ENCODE measurements around the gene RPL11.
A peak's percentile ranks its signal among the peaks of the same experiment; 100 is the strongest.

The RPL11 gene

DNA sequence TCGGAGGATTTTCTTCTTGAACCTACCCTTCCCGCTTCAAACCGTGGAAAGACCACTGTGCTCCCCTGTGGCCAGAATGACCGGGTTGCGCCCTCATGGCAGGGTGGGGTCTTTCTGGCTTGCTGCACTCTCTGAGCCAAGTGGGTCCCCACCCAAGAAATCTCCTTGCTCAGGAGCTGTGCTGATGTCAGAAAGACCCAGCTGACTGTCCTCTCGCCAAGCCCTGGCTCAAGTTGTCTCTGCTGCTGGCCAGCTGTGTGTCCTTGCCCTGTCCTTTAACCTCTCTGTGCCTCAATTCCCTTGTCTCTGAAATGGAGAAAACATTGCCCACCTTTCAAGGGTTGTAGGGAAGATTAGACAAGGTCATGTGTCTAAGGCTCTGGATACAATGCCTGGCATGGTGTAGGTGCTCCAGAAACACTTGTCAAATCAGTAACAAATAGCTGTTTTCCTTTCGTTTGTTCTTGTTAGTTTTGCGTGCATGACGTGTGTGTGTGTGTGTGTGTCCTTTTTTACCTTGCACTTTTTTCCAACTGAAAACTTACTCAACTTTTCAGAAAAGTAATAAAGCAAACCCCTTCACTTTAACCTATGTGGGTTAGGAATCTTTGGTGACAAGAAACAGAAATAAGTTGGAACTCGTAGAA lies 41.1 kb upstream of the RPL11 start:
- DNase-seq (ENCODE audit: extremely low read depth, low read depth), result no peak
- TF ChIP-seq, protein P1, sequence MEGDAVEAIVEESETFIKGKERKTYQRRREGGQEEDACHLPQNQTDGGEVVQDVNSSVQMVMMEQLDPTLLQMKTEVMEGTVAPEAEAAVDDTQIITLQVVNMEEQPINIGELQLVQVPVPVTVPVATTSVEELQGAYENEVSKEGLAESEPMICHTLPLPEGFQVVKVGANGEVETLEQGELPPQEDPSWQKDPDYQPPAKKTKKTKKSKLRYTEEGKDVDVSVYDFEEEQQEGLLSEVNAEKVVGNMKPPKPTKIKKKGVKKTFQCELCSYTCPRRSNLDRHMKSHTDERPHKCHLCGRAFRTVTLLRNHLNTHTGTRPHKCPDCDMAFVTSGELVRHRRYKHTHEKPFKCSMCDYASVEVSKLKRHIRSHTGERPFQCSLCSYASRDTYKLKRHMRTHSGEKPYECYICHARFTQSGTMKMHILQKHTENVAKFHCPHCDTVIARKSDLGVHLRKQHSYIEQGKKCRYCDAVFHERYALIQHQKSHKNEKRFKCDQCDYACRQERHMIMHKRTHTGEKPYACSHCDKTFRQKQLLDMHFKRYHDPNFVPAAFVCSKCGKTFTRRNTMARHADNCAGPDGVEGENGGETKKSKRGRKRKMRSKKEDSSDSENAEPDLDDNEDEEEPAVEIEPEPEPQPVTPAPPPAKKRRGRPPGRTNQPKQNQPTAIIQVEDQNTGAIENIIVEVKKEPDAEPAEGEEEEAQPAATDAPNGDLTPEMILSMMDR (IDR thresholded peaks at IDR 0.05; ENCODE audit: low read depth, low read length), result no peak

DNA sequence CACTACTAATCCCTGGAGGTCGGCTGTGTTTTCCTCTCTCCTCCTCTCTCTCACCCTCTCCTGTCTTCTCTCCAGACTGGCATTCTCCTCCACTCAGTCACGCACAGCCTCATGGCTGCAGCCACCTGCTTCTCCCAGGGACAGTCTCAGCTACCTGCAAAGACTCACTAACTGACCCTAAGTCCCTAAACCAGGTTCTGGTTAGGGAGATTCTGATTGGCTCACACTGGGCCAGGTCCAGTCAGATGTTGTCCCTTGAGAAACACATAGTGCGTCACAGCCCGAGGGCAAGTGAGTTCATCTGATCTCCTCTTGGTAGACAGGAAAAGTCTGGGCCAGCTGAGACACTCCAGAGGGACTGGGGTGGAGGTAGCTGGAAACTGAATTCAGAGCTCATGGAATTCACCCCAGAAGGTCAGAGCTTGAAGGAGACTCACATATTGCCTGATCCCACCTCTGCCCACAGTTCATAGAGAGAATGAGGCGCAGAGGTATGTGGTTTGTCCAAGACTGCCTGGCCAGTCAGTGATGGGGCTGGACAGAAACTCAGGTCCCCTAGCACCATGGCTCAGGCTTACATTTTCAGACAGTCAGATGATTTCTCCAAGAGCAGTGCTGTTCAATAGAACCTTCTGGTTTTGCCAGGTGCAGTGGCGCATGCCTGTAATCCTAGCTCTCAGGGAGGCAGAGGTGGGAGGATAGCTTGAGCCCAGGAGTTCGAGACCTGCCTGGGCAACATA lies 40.4 kb upstream of the RPL11 start:
- DNase-seq (ENCODE audit: extremely low read depth, low read depth), result no peak

DNA sequence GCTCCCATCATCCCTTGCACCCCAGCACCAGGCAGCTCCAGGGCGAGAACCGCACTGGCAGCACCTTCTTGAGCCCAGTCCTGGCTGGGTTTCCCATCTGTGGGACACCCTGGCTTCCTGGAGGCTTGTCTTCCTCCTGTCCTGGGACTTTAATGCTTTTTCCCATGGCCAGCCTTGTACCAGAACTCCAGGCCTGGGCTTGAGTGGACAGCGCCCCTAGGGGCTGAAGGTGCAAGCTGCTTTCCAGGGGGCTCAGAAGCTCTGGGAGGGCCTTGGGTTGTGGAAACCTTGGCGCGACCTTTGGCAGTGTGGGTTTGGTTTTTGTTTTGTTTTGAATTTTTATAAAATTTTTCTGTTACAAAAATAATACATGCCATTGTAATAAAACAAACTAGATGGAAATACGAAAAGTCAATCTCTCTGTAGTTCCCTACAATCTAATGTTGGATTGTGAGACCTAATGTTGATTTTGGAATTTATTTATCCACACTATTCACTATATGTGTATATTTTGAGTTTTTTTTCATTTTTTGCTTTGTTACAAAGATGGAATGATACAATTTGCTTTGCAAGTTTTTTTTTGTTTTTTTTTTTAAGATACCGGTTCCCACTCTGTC lies 33.8 kb upstream of the RPL11 start:
- TF ChIP-seq, protein P1 (IDR thresholded peaks at IDR 0.05; ENCODE audit: low read depth, low read length), result peak; percentile 83
- no peak for DNase-seq (ENCODE audit: extremely low read depth, low read depth)

More for the DNA sequence above, 40.4 kb upstream of the RPL11 start:
- TF ChIP-seq, protein P1 (IDR thresholded peaks at IDR 0.05; ENCODE audit: low read depth, low read length), result no peak

- TF ChIP-seq, protein P1 (IDR thresholded peaks at IDR 0.05; ENCODE audit: low read depth, low read length), result no peak
- no peak for DNase-seq (ENCODE audit: extremely low read depth, low read depth)
These were observed 30.9 kb upstream of the RPL11 start for GRCh38 chr1:23660671-23661070.

DNA sequence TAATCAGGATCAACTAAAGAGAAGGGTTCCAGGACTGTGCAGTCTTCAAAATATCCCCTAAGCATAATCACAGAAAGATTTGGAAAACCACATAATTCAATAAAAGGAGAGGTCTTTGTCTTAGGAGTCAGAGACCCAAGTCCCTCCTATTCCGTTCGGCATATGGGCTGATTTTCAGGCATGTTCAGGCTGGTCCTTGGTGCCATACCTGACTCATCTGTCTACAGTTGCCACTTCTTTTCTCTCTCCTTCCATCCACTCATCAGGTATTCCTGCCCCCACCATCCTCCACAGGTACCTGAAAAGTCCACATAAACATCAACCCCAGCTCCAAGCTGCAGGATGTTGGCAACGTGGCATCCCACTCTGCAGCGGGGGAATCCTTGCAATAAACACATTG lies 29.7 kb upstream of the RPL11 start:
- TF ChIP-seq, protein P1 (IDR thresholded peaks at IDR 0.05; ENCODE audit: low read depth, low read length), result no peak
- DNase-seq (ENCODE audit: extremely low read depth, low read depth), result no peak

- no peak for DNase-seq (ENCODE audit: extremely low read depth, low read depth)
These were observed 26.5 kb upstream of the RPL11 start for GRCh38 chr1:23664837-23665795.

More at GRCh38 chr1:23664837-23665795, 26.5 kb upstream of the RPL11 start:
- TF ChIP-seq, protein P1 (IDR thresholded peaks at IDR 0.05; ENCODE audit: low read depth, low read length), result peak; percentile 30
